Smooth muscle cell (in vitro differentiated cells): Measurements from ENCODE around the gene ARL8B. TPM values are rescaled to one million over a fixed set of nuclear protein-coding genes. Genes with fewer than 3 reads are reported as not detected.

ENCODE experiments used
- DNase-seq: peaks from one replicate; lab custom pipeline; 2025; ENCODE audit not compliant: unreplicated experiment; lab: John Stamatoyannopoulos, UW
- H2AFZ ChIP-seq: fragments of 200-600 bp; sonication (generic); 2 replicates; pipeline ENCODE4 v1.6.0; 2016; ENCODE audit warnings: antibody characterized with exemption, low read depth, mild to moderate bottlenecking
- H3F3A ChIP-seq: fragments of 200-600 bp; sonication (generic); 2 replicates; pipeline ENCODE4 v1.6.0; 2017; ENCODE audit warnings: antibody characterized with exemption, low read depth
- H3K27ac ChIP-seq: fragments of 200-600 bp; sonication (generic); 2 replicates; pipeline ENCODE4 v1.5.1; 2016; ENCODE audit warnings: low read depth, mild to moderate bottlenecking
- H3K27me3 ChIP-seq: fragments of 200-600 bp; sonication (generic); 2 replicates; pipeline ENCODE4 v1.6.1; 2016; ENCODE audit warnings: low read depth, mild to moderate bottlenecking
- H3K36me3 ChIP-seq: fragments of 200-600 bp; sonication (generic); 2 replicates; pipeline ENCODE4 v1.5.1; 2016; ENCODE audit warnings: low read depth
- H3K4me1 ChIP-seq: fragments of 200-600 bp; sonication (generic); 2 replicates; pipeline ENCODE4 v1.5.1; 2016; ENCODE audit warnings: low read depth
- H3K4me2 ChIP-seq: fragments of 200-600 bp; sonication (generic); 2 replicates; pipeline ENCODE4 v1.6.0; 2016; ENCODE audit warnings: mild to moderate bottlenecking
- H3K4me3 ChIP-seq: fragments of 200-600 bp; sonication (generic); 2 replicates; pipeline ENCODE4 v1.5.1; 2016; ENCODE audit warnings: mild to moderate bottlenecking
- H3K79me2 ChIP-seq: fragments of 200-600 bp; sonication (generic); 2 replicates; pipeline ENCODE4 v1.6.0; 2016; ENCODE audit warnings: low read depth, mild to moderate bottlenecking
- H3K9ac ChIP-seq: fragments of 200-600 bp; sonication (generic); 2 replicates; pipeline ENCODE4 v1.6.0; 2016; ENCODE audit warnings: low read depth
- H3K9me3 ChIP-seq: fragments of 200-600 bp; sonication (generic); replicated peaks from 2 replicates; pipeline ENCODE4 v1.5.1; 2016; ENCODE audit warnings: low read depth
- H4K20me1 ChIP-seq: fragments of 200-600 bp; sonication (generic); 2 replicates; pipeline ENCODE4 v1.6.0; 2016; ENCODE audit warnings: low read depth
- CTCF ChIP-seq: fragments of 200-600 bp; sonication (generic); IDR thresholded peaks from 2 replicates; pipeline ENCODE4 v1.5.1; 2017; ENCODE audit warnings: borderline replicate concordance, mild to moderate bottlenecking, antibody characterized with exemption; ENCODE audit not compliant: insufficient read depth, poor library complexity, severe bottlenecking
- WGBS: methylation state at CpG from one replicate; pipeline ENCODE4 v1.1.7; 2016; ENCODE audit warnings: low lambda C conversion rate; 5-methylcytosine and 5-hydroxymethylcytosine counted together
- polyA plus RNA-seq: library from polyadenylated mRNA; unstranded; fragments of >200 nt; fragmentation: Nextera tagmentation; extraction: Ambion mirVana; gene quantifications from 2 replicates; pipeline ENCODE4 v1.2.1, GENCODE V29; 2016
- total RNA-seq: library from RNA; depleted of rRNA; stranded (reverse); fragments of >200 nt; gene quantifications from 2 replicates; pipeline ENCODE4 v1.2.3, GENCODE V29; 2014

The ARL8B gene
- total and polyA plus RNA-seq, 2 experiments from 2014 or later, result 33.6 to 95.0 TPM

DNA sequence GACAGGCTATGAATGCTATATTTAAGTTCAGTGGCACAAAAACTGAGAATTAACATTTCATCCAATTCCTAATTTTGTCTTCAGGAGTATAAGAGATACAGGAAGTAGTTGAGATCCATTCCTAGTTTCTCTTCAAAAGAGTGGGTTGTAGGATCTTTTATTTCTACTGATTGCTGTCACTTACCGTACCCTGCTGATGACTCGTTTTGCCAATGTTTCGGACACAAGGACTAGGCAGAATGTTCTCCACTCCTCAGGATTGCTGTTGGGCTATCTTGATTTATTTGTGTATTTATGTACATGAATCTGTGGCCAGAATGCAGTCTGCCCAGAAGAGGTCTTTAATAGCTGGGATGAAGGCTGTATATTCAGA is 11.9 kb downstream of the ARL8B start:
- H3K9me3 ChIP-seq, result no peaks in the 10 kb centered on the region
- no peak overlapping the region for H3K4me3 ChIP-seq
- no peaks in the 10 kb centered on the region for H3K4me1 ChIP-seq
- TF ChIP-seq CTCF, result no peak
- H3K9ac ChIP-seq, result no peak overlapping the region
- H4K20me1 ChIP-seq, result peaks cover 99% of the 10 kb centered on the region
- no peaks in the 10 kb centered on the region for H3F3A ChIP-seq
- peak overlapping the region; percentile 6 for H3K27ac ChIP-seq
- no peak overlapping the region for H3K4me2 ChIP-seq
- no peak for DNase-seq
- H3K36me3 ChIP-seq, result no peaks in the 10 kb centered on the region
- no peak overlapping the region for H2AFZ ChIP-seq
- 86% methylated on average over 3 of the region's 3 CpGs for WGBS
- H3K27me3 ChIP-seq, result no peaks in the 10 kb centered on the region
- H3K79me2 ChIP-seq, result peaks cover 100% of the 10 kb centered on the region

DNA sequence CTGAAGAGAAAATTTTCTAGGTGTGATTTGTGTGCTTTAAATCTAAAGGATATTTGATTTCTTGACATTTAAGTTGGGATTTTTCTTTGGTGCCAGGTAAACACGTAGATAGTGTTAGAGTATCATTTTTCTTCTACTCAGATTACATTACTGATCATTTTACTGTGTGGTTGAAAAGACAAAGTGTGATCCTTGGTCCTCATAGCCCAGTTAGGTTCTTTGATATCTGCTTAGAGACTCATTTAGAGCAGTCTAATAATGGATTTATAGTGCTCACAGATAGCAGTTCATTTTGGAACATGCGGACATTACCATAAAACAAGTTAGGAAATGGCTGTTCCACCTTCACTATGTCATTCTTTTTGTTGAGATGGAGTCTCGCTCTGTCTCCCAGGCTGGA is 12.4 kb downstream of the ARL8B start:
- Histone ChIP-seq H3K9ac (no peak overlapping the region), H3K36me3 (no peaks in the 10 kb centered on the region), H3K4me1 (no peaks in the 10 kb centered on the region), H3K9me3 (no peaks in the 10 kb centered on the region), H3K4me3 (no peak overlapping the region), H3K27me3 (no peaks in the 10 kb centered on the region), H2AFZ (no peak overlapping the region), H3K4me2 (no peak overlapping the region), H3K27ac (peak overlapping the region; percentile 6), H3F3A (no peaks in the 10 kb centered on the region), H3K79me2 (peaks cover 100% of the 10 kb centered on the region), H4K20me1 (peaks cover 99% of the 10 kb centered on the region)
- DNase-seq, result no peak
- TF ChIP-seq CTCF, result no peak
- 95% methylated on average over 3 of the region's 3 CpGs for WGBS

DNA sequence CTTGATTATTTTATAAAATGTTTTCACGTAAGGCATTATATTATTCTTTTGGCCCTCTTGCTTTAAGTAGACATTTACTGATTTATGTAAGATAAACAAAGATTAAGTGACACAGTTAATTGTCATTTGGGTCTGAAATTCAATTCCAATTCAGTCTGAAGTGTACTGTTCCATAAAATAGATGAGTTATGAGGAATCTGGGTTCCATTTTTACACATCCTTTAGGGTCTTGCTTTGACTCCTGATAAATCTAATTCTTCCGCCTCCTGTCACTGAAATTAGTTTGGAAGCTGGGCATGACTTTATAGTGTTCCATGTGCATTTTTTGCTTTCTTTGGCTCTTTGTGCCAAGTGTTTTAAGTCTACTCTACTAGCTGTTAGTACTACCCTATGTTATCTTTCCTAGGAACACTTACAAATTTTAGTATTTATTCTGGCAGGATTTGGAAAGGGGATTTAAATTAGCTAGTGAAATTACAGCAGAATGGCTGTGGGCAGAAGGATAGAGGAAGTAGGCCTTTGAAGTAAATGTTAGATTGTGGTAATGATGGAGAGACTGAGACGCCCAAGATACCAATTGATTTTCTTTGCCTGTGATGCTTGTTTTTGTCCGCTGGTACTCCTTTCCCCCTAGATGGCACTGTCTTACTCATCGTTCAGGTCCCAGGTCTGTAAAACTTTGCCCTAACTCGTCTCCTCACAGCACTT is 14.3 kb downstream of the ARL8B start:
- WGBS, result 63% methylated on average over 6 of the region's 6 CpGs
- Histone ChIP-seq H3F3A (no peaks in the 10 kb centered on the region), H3K4me2 (no peak overlapping the region), H4K20me1 (peaks cover 100% of the 10 kb centered on the region), H3K4me3 (no peak overlapping the region), H2AFZ (no peak overlapping the region), H3K27me3 (no peaks in the 10 kb centered on the region), H3K9ac (no peak overlapping the region), H3K79me2 (peaks cover 100% of the 10 kb centered on the region), H3K27ac (no peak overlapping the region), H3K4me1 (no peaks in the 10 kb centered on the region), H3K9me3 (no peaks in the 10 kb centered on the region), H3K36me3 (no peaks in the 10 kb centered on the region)
- peak; percentile 29 for TF ChIP-seq CTCF
- DNase-seq, result no peak

DNA sequence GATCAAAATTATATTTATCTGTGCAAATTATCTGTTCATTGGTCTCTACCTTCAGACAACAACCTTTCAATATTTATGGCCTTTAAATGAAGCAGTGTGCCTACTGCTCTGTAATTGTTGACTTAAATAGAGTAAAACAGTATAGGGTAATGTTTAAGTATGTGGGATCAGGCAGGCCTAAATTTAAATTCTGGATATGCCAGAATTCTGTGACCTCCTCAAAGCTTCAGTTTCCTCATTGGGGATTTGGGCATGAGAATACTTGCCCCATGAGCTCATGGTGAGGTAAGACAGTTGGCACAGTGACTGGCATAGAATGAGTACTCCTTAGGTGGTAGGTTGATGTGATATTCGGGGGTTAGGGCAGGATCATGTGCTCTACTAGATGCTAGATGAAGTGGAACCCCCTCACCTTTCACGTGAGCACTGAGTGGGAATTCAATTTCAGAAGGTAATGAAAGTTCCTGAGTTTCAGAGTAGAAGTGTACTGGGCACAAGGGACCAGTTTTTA is 14.9 kb downstream of the ARL8B start:
- Histone ChIP-seq H3K27ac (no peak overlapping the region), H3K36me3 (no peaks in the 10 kb centered on the region), H3K79me2 (peaks cover 100% of the 10 kb centered on the region), H3K4me3 (no peak overlapping the region), H3K9ac (no peak overlapping the region), H4K20me1 (peaks cover 100% of the 10 kb centered on the region), H3K27me3 (no peaks in the 10 kb centered on the region), H3F3A (no peaks in the 10 kb centered on the region), H3K9me3 (no peaks in the 10 kb centered on the region), H3K4me2 (no peak overlapping the region), H2AFZ (no peak overlapping the region), H3K4me1 (no peaks in the 10 kb centered on the region)
- TF ChIP-seq CTCF, result no peak
- no peak for DNase-seq
- 93% methylated on average over 2 of the region's 2 CpGs for whole genome bisulfite sequencing
